ENCODE results near the gene PNPLA5.

DNA sequence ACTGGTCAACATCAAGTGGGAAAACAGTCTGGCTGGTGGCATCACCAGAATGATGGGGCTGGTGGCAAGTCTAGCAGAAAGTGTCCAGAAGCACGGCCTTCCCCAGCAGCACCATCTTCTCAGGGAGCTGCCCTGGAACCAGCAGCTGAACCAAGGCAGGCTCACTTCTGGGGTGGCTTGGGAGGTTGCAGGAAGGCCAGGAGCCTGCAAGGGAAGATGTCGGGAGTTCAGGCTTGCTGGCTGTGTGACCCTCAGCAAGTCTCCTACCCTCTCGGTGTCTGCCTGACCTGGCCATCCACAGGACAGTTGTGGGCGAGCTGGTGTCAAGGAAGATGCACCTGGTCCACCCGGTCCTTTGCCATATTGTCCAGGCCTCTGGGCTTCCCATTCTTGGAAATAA lies 2.3 kb upstream of the PNPLA5 start:
- TF ChIP-seq CTCF (IDR thresholded peaks at IDR 0.05), result no peak
- no peak for TF ChIP-seq POLR2A (IDR thresholded peaks at IDR 0.05)

Data from heart left ventricle (tissue), 13 donors.